Spinal cord (tissue), 10 donors: ENCODE data around the gene LARP1. TPM values are rescaled to one million over a fixed set of nuclear protein-coding genes. Genes with fewer than 3 reads are reported as not detected.
A peak's percentile ranks its signal among the peaks of the same experiment; 100 is the strongest.
"Not testable (repeated sequence)": the region's sequence is repeated elsewhere in the genome, so short reads cannot be mapped to it uniquely, and the experiment has no call there.

Experiments
- DNase-seq, 6 donors: peaks; one replicate each; pipeline versions ENCODE4 v3.0.0 to v3.0.0-alpha.2; 2013 to 2015; ENCODE audit warnings: low spot score in 6 of 6, low read depth in 4 of 6
- H3K27ac ChIP-seq: one replicate; pipeline ENCODE4 v1.5.1; 2013; ENCODE audit warnings: low read depth, low read length, control low read depth
- H3K27me3 ChIP-seq: one replicate; pipeline ENCODE4 v1.6.1; 2013; ENCODE audit warnings: low read length; ENCODE audit not compliant: control insufficient read depth, insufficient read depth
- H3K36me3 ChIP-seq: one replicate; pipeline ENCODE4 v1.6.1; 2013; ENCODE audit warnings: low read length; ENCODE audit not compliant: control insufficient read depth, insufficient read depth
- H3K4me1 ChIP-seq: one replicate; pipeline ENCODE4 v1.6.1; 2013; ENCODE audit warnings: low read length; ENCODE audit not compliant: control insufficient read depth, insufficient read depth
- H3K4me3 ChIP-seq: one replicate; pipeline ENCODE4 v1.5.1; 2013; ENCODE audit warnings: low read depth, low read length, control low read depth
- H3K9me3 ChIP-seq: one replicate; pipeline ENCODE4 v1.6.1; 2013; ENCODE audit warnings: low read length; ENCODE audit not compliant: control insufficient read depth, insufficient read depth
- WGBS: methylation state at CpG from one replicate; pipeline ENCODE4 v1.1.5; 2013; ENCODE audit warnings: missing lambda C conversion rate; ENCODE audit not compliant: insufficient coverage; 5-methylcytosine and 5-hydroxymethylcytosine counted together
- polyA plus RNA-seq, 2 donors: library from polyadenylated mRNA; unstranded; fragments of 120-200 nt; gene quantifications; one replicate each; pipeline ENCODE4 v1.2.1, GENCODE V29; 2013; ENCODE audit not compliant: insufficient read length in 2 of 2
- total RNA-seq, 2 donors: library from RNA; depleted of rRNA in 1 of 2; stranded (reverse); fragments of 120-200 nt in 1 of 2; fragments of >200 nt in 1 of 2; gene quantifications; one replicate each; pipeline versions ENCODE4 v1.2.3 to v1.2.4, GENCODE V29; 2013 to 2014
- donor health status: healthy.

The LARP1 gene
- total and polyA plus RNA-seq, 4 donors = 59.0 to 136 (median 96.1) TPM

GRCh38 chr5:154749491-154749890 lies 5.7 kb upstream of the LARP1 start:
- Histone ChIP-seq H3K36me3 (no peaks in the 10 kb centered on the region), H3K4me3 (no peak overlapping the region), H3K27ac (no peak overlapping the region), H3K27me3 (no peaks in the 10 kb centered on the region), H3K4me1 (peaks cover 15% of the 10 kb centered on the region), H3K9me3 (no peaks in the 10 kb centered on the region)
- DNase-seq = peak in 1 of 6 donors; percentile 26
- 63% methylated on average over 1 of the region's 1 CpG for WGBS

- not testable (repeated sequence) for H3K4me3 ChIP-seq, H3K27ac ChIP-seq, H3K36me3 ChIP-seq, DNase-seq, H3K9me3 ChIP-seq, H3K27me3 ChIP-seq
- WGBS = 91% methylated on average over 2 of the region's 2 CpGs
- peaks cover 17% of the 10 kb centered on the region for H3K4me1 ChIP-seq
Measured at GRCh38 chr5:154750641-154751040, 4.5 kb upstream of the LARP1 start.

- no peaks in the 10 kb centered on the region for H3K36me3 ChIP-seq
- H3K4me3 ChIP-seq = no peak overlapping the region
- H3K9me3 ChIP-seq = no peaks in the 10 kb centered on the region
- H3K27ac ChIP-seq = no peak overlapping the region
- H3K27me3 ChIP-seq = no peaks in the 10 kb centered on the region
- peaks cover 17% of the 10 kb centered on the region for H3K4me1 ChIP-seq
- DNase-seq = no peak
Measured at GRCh38 chr5:154751854-154752253, 3.3 kb upstream of the LARP1 start.

- Histone ChIP-seq H3K4me1 (peaks cover 20% of the 10 kb centered on the region), H3K9me3 (no peaks in the 10 kb centered on the region), H3K27ac (peak overlapping the region; percentile 94), H3K4me3 (peak overlapping the region; percentile 67), H3K36me3 (no peaks in the 10 kb centered on the region), H3K27me3 (no peaks in the 10 kb centered on the region)
- peak in 2 of 6 donors; percentile 33 to 79 for DNase-seq
- WGBS = 8% methylated on average over 4 of the region's 5 CpGs
Measured at GRCh38 chr5:154753792-154754191, 1.4 kb upstream of the LARP1 start.

- Histone ChIP-seq H3K9me3 (no peaks in the 10 kb centered on the region), H3K4me1 (peaks cover 20% of the 10 kb centered on the region), H3K36me3 (no peaks in the 10 kb centered on the region), H3K4me3 (peak overlapping the region; percentile 88), H3K27ac (peak overlapping the region; percentile 94), H3K27me3 (no peaks in the 10 kb centered on the region)
- peak; percentile 88 to 100 (median 98) for DNase-seq
- WGBS = under 1% methylated on average over 86 of the region's 92 CpGs
Measured at GRCh38 chr5:154754460-154755360, 467 bp upstream of the LARP1 start.

GRCh38 chr5:154756009-154756867 lies 1.1 kb downstream of the LARP1 start:
- 0% methylated on average over 69 of the region's 72 CpGs for WGBS
- H3K27ac ChIP-seq = peak overlapping the region; percentile 84
- H3K9me3 ChIP-seq = no peaks in the 10 kb centered on the region
- H3K4me3 ChIP-seq = peak overlapping the region; percentile 88
- H3K4me1 ChIP-seq = peaks cover 29% of the 10 kb centered on the region
- H3K27me3 ChIP-seq = no peaks in the 10 kb centered on the region
- DNase-seq = peak in 3 of 6 donors; percentile 49 to 65 (median 56)
- no peaks in the 10 kb centered on the region for H3K36me3 ChIP-seq

- 0% methylated on average over 61 of the region's 73 CpGs for WGBS
- H3K4me1 ChIP-seq = peaks cover 32% of the 10 kb centered on the region
- H3K27ac ChIP-seq = peak overlapping the region; percentile 84
Measured at GRCh38 chr5:154756868-154757813, 2.0 kb downstream of the LARP1 start.

GRCh38 chr5:154757814-154758406 lies 2.7 kb downstream of the LARP1 start:
- Histone ChIP-seq H3K4me1 (peaks cover 31% of the 10 kb centered on the region), H3K9me3 (no peaks in the 10 kb centered on the region), H3K27ac (peak overlapping the region; percentile 27), H3K4me3 (peak overlapping the region; percentile 26), H3K36me3 (no peaks in the 10 kb centered on the region), H3K27me3 (no peaks in the 10 kb centered on the region)
- peak in 1 of 6 donors; percentile 17 for DNase-seq
- 7% methylated on average over 5 of the region's 5 CpGs for WGBS

More at GRCh38 chr5:154756868-154757813, 2.0 kb downstream of the LARP1 start:
- DNase-seq = peak in 4 of 6 donors; percentile 40 to 88 (median 65)
- Histone ChIP-seq H3K36me3 (no peaks in the 10 kb centered on the region), H3K4me3 (peak overlapping the region; percentile 88), H3K9me3 (no peaks in the 10 kb centered on the region), H3K27me3 (no peaks in the 10 kb centered on the region)
